K562 (cell line): Measurements from ENCODE around the gene EXOC4.

Experiments used
- ATF2 ChIP-seq: sonication (generic); formaldehyde crosslinking; IDR thresholded peaks from 2 replicates; pipeline ENCODE4 v1.8.1; 2022; ENCODE audit warnings: missing genetic modification reagents
- ATF6 ChIP-seq: sonication (generic); formaldehyde crosslinking; IDR thresholded peaks from 2 replicates; pipeline ENCODE4 v1.4.0; 2020; ENCODE audit warnings: mild to moderate bottlenecking, missing genetic modification reagents
- NFYB ChIP-seq: IDR thresholded peaks from 2 replicates; pipeline ENCODE4 v1.6.1; 2011; ENCODE audit warnings: mild to moderate bottlenecking, moderate library complexity; ENCODE audit not compliant: insufficient read length; ENCODE audit errors: extremely low read depth
- POLR3A ChIP-seq: IDR thresholded peaks from 2 replicates; pipeline ENCODE4 v1.6.1; 2011; ENCODE audit warnings: borderline replicate concordance, mild to moderate bottlenecking, moderate library complexity; ENCODE audit not compliant: insufficient read length, insufficient read depth; ENCODE audit errors: extremely low read depth
- SAFB2 ChIP-seq: fragments of 200-400 bp; formaldehyde crosslinking; IDR thresholded peaks from 2 replicates; pipeline ENCODE4 v1.6.1; 2018; ENCODE audit warnings: borderline replicate concordance, low read length, low read depth, moderate library complexity; ENCODE audit not compliant: severe bottlenecking
- ZNF354B ChIP-seq: fragments of 250-450 bp; sonication (Bioruptor Pico); IDR thresholded peaks from 2 replicates; pipeline ENCODE4 v1.4.0; 2020
- TF ChIP-seq, protein P1 (sequence below), 2 experiments: fragments of 450-650 bp in 1 of 2; sonication (generic) in 1 of 2; formaldehyde crosslinking in 1 of 2; IDR thresholded peaks; 2 replicates each; pipeline versions ENCODE4 v1.7.1 to v1.9.0; 2016 to 2022; ENCODE audit warnings: inconsistent platforms in 1 of 2, mild to moderate bottlenecking in 1 of 2, missing genetic modification reagents in 1 of 2

GRCh38 chr7:133769668-133770067 lies 516.8 kb downstream of the EXOC4 start:
- TF ChIP-seq ZNF354B (CRISPR knock-in tag), result no peak
- no peak for TF ChIP-seq ATF6 (CRISPR knock-in tag)
- TF ChIP-seq NFYB, result no peak
- TF ChIP-seq ATF2 (CRISPR knock-in tag), result no peak
- no peak for TF ChIP-seq POLR3A
- no peak for TF ChIP-seq SAFB2
- TF ChIP-seq, protein P1, sequence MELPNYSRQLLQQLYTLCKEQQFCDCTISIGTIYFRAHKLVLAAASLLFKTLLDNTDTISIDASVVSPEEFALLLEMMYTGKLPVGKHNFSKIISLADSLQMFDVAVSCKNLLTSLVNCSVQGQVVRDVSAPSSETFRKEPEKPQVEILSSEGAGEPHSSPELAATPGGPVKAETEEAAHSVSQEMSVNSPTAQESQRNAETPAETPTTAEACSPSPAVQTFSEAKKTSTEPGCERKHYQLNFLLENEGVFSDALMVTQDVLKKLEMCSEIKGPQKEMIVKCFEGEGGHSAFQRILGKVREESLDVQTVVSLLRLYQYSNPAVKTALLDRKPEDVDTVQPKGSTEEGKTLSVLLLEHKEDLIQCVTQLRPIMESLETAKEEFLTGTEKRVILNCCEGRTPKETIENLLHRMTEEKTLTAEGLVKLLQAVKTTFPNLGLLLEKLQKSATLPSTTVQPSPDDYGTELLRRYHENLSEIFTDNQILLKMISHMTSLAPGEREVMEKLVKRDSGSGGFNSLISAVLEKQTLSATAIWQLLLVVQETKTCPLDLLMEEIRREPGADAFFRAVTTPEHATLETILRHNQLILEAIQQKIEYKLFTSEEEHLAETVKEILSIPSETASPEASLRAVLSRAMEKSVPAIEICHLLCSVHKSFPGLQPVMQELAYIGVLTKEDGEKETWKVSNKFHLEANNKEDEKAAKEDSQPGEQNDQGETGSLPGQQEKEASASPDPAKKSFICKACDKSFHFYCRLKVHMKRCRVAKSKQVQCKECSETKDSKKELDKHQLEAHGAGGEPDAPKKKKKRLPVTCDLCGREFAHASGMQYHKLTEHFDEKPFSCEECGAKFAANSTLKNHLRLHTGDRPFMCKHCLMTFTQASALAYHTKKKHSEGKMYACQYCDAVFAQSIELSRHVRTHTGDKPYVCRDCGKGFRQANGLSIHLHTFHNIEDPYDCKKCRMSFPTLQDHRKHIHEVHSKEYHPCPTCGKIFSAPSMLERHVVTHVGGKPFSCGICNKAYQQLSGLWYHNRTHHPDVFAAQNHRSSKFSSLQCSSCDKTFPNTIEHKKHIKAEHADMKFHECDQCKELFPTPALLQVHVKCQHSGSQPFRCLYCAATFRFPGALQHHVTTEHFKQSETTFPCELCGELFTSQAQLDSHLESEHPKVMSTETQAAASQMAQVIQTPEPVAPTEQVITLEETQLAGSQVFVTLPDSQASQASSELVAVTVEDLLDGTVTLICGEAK (IDR thresholded peaks at IDR 0.05), result no peak
- TF ChIP-seq, protein P1 (CRISPR knock-in tag; IDR thresholded peaks at IDR 0.05), result no peak
